H1 (cell line): Measurements from ENCODE around the gene FIGNL1.

Experiments
- CHD2 ChIP-seq: IDR thresholded peaks from 2 replicates; pipeline ENCODE4 v1.6.1; 2012; ENCODE audit warnings: low read length, improper control_type of control experiment
- EZH2 ChIP-seq: fragments of 200-600 bp; sonication (generic); IDR thresholded peaks from 2 replicates; pipeline ENCODE4 v1.7.1; 2012; ENCODE audit warnings: low read depth, mild to moderate bottlenecking, moderate library complexity, low read length, inconsistent platforms; ENCODE audit not compliant: severe bottlenecking
- JUN ChIP-seq: IDR thresholded peaks from 2 replicates; pipeline ENCODE4 v1.6.1; 2011; ENCODE audit warnings: low read depth, mild to moderate bottlenecking, improper control_type of control experiment, low read length
- RXRA ChIP-seq: IDR thresholded peaks from 2 replicates; pipeline ENCODE4 v1.6.1; 2011; ENCODE audit warnings: low read depth, mild to moderate bottlenecking, low read length, moderate library complexity; ENCODE audit not compliant: insufficient read depth
- TF ChIP-seq, protein P1 (sequence below), 3 experiments: IDR thresholded peaks; 1 replicate in 2 of 3; 2 replicates in 1 of 3; pipeline versions ENCODE4 v1.5.1 to v1.6.1; 2011; ENCODE audit warnings: low read length in 3 of 3, mild to moderate bottlenecking in 3 of 3, inconsistent platforms in 2 of 3, low read depth in 1 of 3, moderate library complexity in 1 of 3; ENCODE audit not compliant: insufficient read depth in 1 of 3; ENCODE audit errors: control extremely low read depth in 1 of 3

DNA sequence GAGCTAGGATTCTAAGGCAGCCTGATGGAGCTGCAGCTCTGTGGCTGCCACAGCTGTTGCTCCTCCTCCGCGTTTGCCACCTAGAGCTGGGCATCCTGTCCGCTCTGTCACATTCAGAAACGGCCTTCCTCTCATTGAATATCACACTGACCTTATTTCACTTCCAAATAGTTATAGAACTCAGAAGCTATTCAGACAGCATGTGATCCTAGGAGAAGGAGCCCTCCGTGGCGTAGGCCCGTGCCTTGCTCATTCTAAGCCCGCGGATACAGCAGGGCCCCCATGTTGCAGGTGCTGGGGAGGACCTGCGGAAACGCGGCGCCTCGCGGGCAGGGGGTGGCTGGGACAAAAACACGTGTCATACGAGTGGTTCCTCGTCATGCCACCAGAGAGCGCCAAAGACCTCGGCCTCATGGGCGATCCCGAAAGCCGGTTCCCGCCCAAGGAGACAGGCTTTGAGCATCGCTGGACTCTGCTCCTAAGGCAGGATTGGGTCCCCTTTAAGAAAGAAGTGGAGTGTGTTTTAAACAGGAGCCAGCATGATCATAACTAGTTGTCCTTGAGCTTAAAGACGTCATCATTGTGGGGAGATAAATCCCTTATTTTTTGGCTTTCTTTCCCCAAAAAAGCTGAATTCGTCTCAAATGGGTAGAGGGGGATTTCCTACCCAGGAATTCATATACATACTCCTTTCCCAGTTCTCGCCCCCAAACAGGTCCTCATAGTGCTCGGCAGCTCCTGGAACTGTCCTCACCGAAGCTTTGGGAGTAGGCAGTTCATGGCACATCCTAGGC is 17.9 kb upstream of the FIGNL1 start:
- TF ChIP-seq RXRA (no peak), EZH2 (no peak), CHD2 (no peak), JUN (no peak)
- TF ChIP-seq, protein P1, sequence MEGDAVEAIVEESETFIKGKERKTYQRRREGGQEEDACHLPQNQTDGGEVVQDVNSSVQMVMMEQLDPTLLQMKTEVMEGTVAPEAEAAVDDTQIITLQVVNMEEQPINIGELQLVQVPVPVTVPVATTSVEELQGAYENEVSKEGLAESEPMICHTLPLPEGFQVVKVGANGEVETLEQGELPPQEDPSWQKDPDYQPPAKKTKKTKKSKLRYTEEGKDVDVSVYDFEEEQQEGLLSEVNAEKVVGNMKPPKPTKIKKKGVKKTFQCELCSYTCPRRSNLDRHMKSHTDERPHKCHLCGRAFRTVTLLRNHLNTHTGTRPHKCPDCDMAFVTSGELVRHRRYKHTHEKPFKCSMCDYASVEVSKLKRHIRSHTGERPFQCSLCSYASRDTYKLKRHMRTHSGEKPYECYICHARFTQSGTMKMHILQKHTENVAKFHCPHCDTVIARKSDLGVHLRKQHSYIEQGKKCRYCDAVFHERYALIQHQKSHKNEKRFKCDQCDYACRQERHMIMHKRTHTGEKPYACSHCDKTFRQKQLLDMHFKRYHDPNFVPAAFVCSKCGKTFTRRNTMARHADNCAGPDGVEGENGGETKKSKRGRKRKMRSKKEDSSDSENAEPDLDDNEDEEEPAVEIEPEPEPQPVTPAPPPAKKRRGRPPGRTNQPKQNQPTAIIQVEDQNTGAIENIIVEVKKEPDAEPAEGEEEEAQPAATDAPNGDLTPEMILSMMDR (IDR thresholded peaks at IDR 0.05; ENCODE audit: control extremely low read depth in 1 of 3, insufficient read depth in 1 of 3, low read depth in 1 of 3, low read length in 3 of 3): peak; percentile 84 to 87 (median 87)
